ENCODE data around the gene PROC.

Gene PROC

DNA sequence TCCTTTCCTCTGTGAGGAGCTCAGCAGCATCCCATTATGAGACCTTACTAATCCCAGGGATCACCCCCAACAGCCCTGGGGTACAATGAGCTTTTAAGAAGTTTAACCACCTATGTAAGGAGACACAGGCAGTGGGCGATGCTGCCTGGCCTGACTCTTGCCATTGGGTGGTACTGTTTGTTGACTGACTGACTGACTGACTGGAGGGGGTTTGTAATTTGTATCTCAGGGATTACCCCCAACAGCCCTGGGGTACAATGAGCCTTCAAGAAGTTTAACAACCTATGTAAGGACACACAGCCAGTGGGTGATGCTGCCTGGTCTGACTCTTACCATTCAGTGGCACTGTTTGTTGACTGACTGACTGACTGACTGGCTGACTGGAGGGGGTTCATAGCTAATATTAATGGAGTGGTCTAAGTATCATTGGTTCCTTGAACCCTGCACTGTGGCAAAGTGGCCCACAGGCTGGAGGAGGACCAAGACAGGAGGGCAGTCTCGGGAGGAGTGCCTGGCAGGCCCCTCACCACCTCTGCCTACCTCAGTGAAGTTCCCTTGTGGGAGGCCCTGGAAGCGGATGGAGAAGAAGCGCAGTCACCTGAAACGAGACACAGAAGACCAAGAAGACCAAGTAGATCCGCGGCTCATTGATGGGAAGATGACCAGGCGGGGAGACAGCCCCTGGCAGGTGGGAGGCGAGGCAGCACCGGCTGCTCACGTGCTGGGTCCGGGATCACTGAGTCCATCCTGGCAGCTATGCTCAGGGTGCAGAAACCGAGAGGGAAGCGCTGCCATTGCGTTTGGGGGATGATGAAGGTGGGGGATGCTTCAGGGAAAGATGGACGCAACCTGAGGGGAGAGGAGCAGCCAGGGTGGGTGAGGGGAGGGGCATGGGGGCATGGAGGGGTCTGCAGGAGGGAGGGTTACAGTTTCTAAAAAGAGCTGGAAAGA is 7.6 kb downstream of the PROC start:
- no peaks in the 10 kb centered on the region for H3K36me3 ChIP-seq (ENCODE audit: insufficient read depth, low read length)
- H3K27me3 ChIP-seq (ENCODE audit: control insufficient read depth, insufficient read depth, low read length) = peaks cover 25% of the 10 kb centered on the region
- H3K4me3 ChIP-seq (ENCODE audit: low read length) = no peak overlapping the region
- no peak overlapping the region for H3K4me2 ChIP-seq (ENCODE audit: low read length)
- H3K9me3 ChIP-seq (replicated peaks; ENCODE audit: low read length) = no peaks in the 10 kb centered on the region
- H3K4me1 ChIP-seq (ENCODE audit: control insufficient read depth, insufficient read depth, low read length) = peaks cover 3% of the 10 kb centered on the region
- no peak overlapping the region for H3K9ac ChIP-seq (ENCODE audit: low read depth, low read length)

GRCh38 chr2:127426501-127427354 is 8.5 kb downstream of the PROC start:
- no peak overlapping the region for H3K9ac ChIP-seq (ENCODE audit: low read depth, low read length)
- H3K4me3 ChIP-seq (ENCODE audit: low read length) = no peak overlapping the region
- peaks cover 18% of the 10 kb centered on the region for H3K27me3 ChIP-seq (ENCODE audit: control insufficient read depth, insufficient read depth, low read length)
- no peaks in the 10 kb centered on the region for H3K9me3 ChIP-seq (replicated peaks; ENCODE audit: low read length)
- peaks cover 3% of the 10 kb centered on the region for H3K4me1 ChIP-seq (ENCODE audit: control insufficient read depth, insufficient read depth, low read length)
- no peaks in the 10 kb centered on the region for H3K36me3 ChIP-seq (ENCODE audit: insufficient read depth, low read length)
- H3K4me2 ChIP-seq (ENCODE audit: low read length) = no peak overlapping the region

GRCh38 chr2:127427376-127428056 is 9.3 kb downstream of the PROC start:
- H3K4me3 ChIP-seq (ENCODE audit: low read length) = no peak overlapping the region
- peaks cover 10% of the 10 kb centered on the region for H3K27me3 ChIP-seq (ENCODE audit: control insufficient read depth, insufficient read depth, low read length)
- H3K9me3 ChIP-seq (replicated peaks; ENCODE audit: low read length) = no peaks in the 10 kb centered on the region
- H3K4me1 ChIP-seq (ENCODE audit: control insufficient read depth, insufficient read depth, low read length) = peaks cover 3% of the 10 kb centered on the region
- H3K36me3 ChIP-seq (ENCODE audit: insufficient read depth, low read length) = no peaks in the 10 kb centered on the region
- H3K4me2 ChIP-seq (ENCODE audit: low read length) = no peak overlapping the region
- H3K9ac ChIP-seq (ENCODE audit: low read depth, low read length) = no peak overlapping the region

GRCh38 chr2:127428057-127428814 is 10.0 kb downstream of the PROC start:
- no peak overlapping the region for H3K4me3 ChIP-seq (ENCODE audit: low read length)
- H3K4me2 ChIP-seq (ENCODE audit: low read length) = no peak overlapping the region
- H3K9me3 ChIP-seq (replicated peaks; ENCODE audit: low read length) = no peaks in the 10 kb centered on the region
- H3K9ac ChIP-seq (ENCODE audit: low read depth, low read length) = no peak overlapping the region
- peaks cover 6% of the 10 kb centered on the region for H3K27me3 ChIP-seq (ENCODE audit: control insufficient read depth, insufficient read depth, low read length)
- no peaks in the 10 kb centered on the region for H3K36me3 ChIP-seq (ENCODE audit: insufficient read depth, low read length)
- H3K4me1 ChIP-seq (ENCODE audit: control insufficient read depth, insufficient read depth, low read length) = peaks cover 3% of the 10 kb centered on the region

- no peak overlapping the region for H3K9ac ChIP-seq (ENCODE audit: low read depth, low read length)
- H3K9me3 ChIP-seq (replicated peaks; ENCODE audit: low read length) = no peaks in the 10 kb centered on the region
- no peak overlapping the region for H3K4me3 ChIP-seq (ENCODE audit: low read length)
Observed at GRCh38 chr2:127428815-127429109, 10.5 kb downstream of the PROC start.

DNA sequence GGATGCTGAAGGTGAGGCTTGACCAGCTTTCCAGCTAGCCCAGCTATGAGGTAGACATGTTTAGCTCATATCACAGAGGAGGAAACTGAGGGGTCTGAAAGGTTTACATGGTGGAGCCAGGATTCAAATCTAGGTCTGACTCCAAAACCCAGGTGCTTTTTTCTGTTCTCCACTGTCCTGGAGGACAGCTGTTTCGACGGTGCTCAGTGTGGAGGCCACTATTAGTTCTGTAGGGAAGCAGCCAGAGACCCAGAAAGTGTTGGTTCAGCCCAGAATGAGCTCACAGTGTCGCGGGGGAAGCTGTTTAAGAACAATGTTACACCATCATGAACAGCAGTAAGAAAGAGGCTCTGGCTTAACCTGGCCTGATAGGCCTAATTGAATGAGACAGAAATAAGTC is 11.1 kb downstream of the PROC start:
- no peaks in the 10 kb centered on the region for H3K27me3 ChIP-seq (ENCODE audit: control insufficient read depth, insufficient read depth, low read length)
- H3K36me3 ChIP-seq (ENCODE audit: insufficient read depth, low read length) = no peaks in the 10 kb centered on the region
- H3K9ac ChIP-seq (ENCODE audit: low read depth, low read length) = no peak overlapping the region
- H3K4me1 ChIP-seq (ENCODE audit: control insufficient read depth, insufficient read depth, low read length) = no peaks in the 10 kb centered on the region
- no peak overlapping the region for H3K4me2 ChIP-seq (ENCODE audit: low read length)
- no peaks in the 10 kb centered on the region for H3K9me3 ChIP-seq (replicated peaks; ENCODE audit: low read length)
- no peak overlapping the region for H3K4me3 ChIP-seq (ENCODE audit: low read length)

More at GRCh38 chr2:127428815-127429109, 10.5 kb downstream of the PROC start:
- H3K4me2 ChIP-seq (ENCODE audit: low read length) = no peak overlapping the region
- no peaks in the 10 kb centered on the region for H3K36me3 ChIP-seq (ENCODE audit: insufficient read depth, low read length)
- peaks cover under 1% of the 10 kb centered on the region for H3K27me3 ChIP-seq (ENCODE audit: control insufficient read depth, insufficient read depth, low read length)
- no peaks in the 10 kb centered on the region for H3K4me1 ChIP-seq (ENCODE audit: control insufficient read depth, insufficient read depth, low read length)

DNA sequence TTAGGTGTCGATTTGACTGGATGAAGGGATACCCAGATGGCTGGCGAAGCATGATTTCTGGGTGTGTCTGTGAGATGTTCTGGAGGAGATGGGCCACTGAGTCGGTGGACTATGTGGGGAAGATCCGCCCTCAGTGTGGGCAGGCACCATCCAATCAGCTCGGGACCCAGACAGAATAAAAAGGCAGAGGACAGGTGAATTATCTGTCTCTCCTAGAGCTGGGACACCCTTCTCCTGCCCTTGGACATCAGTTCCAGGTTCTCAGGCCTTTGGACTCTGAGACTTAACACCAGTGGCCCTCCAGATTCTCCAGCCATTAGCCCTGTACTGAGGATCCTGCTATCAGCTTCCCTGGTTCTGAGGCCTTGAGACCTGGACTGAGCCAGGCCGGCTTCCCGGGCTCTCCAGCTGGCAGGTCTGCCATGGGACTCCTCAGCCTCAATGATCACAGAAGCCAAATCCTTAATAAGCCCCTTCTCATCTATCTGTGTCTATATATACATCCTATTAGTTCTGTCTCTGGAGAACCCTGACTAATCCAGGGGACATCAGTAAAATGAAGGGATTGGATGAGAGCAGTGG is 11.7 kb downstream of the PROC start:
- H3K4me1 ChIP-seq (ENCODE audit: control insufficient read depth, insufficient read depth, low read length) = no peaks in the 10 kb centered on the region
- H3K9me3 ChIP-seq (replicated peaks; ENCODE audit: low read length) = no peaks in the 10 kb centered on the region
- H3K36me3 ChIP-seq (ENCODE audit: insufficient read depth, low read length) = no peaks in the 10 kb centered on the region
- H3K4me3 ChIP-seq (ENCODE audit: low read length) = no peak overlapping the region
- no peak overlapping the region for H3K9ac ChIP-seq (ENCODE audit: low read depth, low read length)
- H3K4me2 ChIP-seq (ENCODE audit: low read length) = no peak overlapping the region
- no peaks in the 10 kb centered on the region for H3K27me3 ChIP-seq (ENCODE audit: control insufficient read depth, insufficient read depth, low read length)

DNA sequence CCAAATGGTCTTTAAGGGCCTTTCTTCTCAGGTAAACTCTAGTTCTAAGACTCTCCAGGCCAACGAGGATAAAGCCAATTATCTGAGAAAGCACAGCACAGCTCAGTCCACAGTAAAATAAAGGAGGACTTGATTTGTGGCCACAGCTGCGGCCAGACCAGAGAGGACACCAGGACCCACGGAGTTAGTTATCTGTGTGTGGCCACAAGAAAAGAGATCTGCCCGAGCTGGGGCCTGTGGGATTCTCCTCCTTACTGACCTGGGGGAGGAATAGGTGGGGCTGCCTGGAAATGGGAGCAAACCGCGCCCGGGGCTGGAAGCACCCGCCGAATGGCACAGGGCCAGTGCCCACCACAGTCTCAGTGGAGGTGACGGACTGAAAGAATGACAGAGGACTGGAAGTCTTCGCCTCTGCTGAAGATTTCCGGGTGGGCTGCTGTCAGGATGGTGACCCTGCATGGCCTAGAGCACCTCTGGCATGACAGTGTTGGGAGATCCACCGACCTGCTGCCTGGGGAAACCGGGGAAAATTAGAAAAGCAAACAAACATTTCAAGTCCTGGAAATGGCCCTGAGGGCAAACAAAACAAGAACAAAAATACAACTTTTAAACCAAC is 13.3 kb downstream of the PROC start:
- Histone ChIP-seq H3K4me3 (ENCODE audit: low read length) (no peak overlapping the region), H3K36me3 (ENCODE audit: insufficient read depth, low read length) (no peaks in the 10 kb centered on the region), H3K9ac (ENCODE audit: low read depth, low read length) (no peak overlapping the region), H3K4me1 (ENCODE audit: control insufficient read depth, insufficient read depth, low read length) (no peaks in the 10 kb centered on the region), H3K9me3 (replicated peaks; ENCODE audit: low read length) (no peaks in the 10 kb centered on the region), H3K4me2 (ENCODE audit: low read length) (no peak overlapping the region), H3K27me3 (ENCODE audit: control insufficient read depth, insufficient read depth, low read length) (no peaks in the 10 kb centered on the region)

GRCh38 chr2:127434515-127434914 is 16.3 kb downstream of the PROC start:
- Histone ChIP-seq H3K4me2 (ENCODE audit: low read length) (no peak overlapping the region), H3K9ac (ENCODE audit: low read depth, low read length) (no peak overlapping the region), H3K4me3 (ENCODE audit: low read length) (no peak overlapping the region), H3K9me3 (replicated peaks; ENCODE audit: low read length) (no peaks in the 10 kb centered on the region), H3K4me1 (ENCODE audit: control insufficient read depth, insufficient read depth, low read length) (no peaks in the 10 kb centered on the region), H3K36me3 (ENCODE audit: insufficient read depth, low read length) (no peaks in the 10 kb centered on the region), H3K27me3 (ENCODE audit: control insufficient read depth, insufficient read depth, low read length) (no peaks in the 10 kb centered on the region)

- Histone ChIP-seq H3K9ac (ENCODE audit: low read depth, low read length) (no peak overlapping the region), H3K36me3 (ENCODE audit: insufficient read depth, low read length) (no peaks in the 10 kb centered on the region), H3K9me3 (replicated peaks; ENCODE audit: low read length) (peaks cover 9% of the 10 kb centered on the region), H3K4me1 (ENCODE audit: control insufficient read depth, insufficient read depth, low read length) (no peaks in the 10 kb centered on the region), H3K27me3 (ENCODE audit: control insufficient read depth, insufficient read depth, low read length) (no peaks in the 10 kb centered on the region), H3K4me3 (ENCODE audit: low read length) (no peak overlapping the region), H3K4me2 (ENCODE audit: low read length) (no peak overlapping the region)
Observed at GRCh38 chr2:127437056-127437455, 18.8 kb downstream of the PROC start.
